ENCODE measurements around the gene APBA3. TPM values are rescaled to one million over a fixed set of nuclear protein-coding genes. Genes with fewer than 3 reads are reported as not detected.

APBA3 gene
- total RNA-seq, 2 donors from 2014 or later = 20.0 to 35.6 TPM

GRCh38 chr19:3743486-3743885 is 18.0 kb downstream of the APBA3 start:
- Histone ChIP-seq H3K9me3 (no peaks in the 10 kb centered on the region), H3K27me3 (no peaks in the 10 kb centered on the region), H3K27ac (no peak overlapping the region), H3K4me3 (no peak overlapping the region), H3K4me1 (no peaks in the 10 kb centered on the region), H3K36me3 (replicated peaks in 1 of 2; ENCODE audit: insufficient read depth in 1 of 2, low read depth in 2 of 2) (no peaks in the 10 kb centered on the region)
- ATAC-seq = no peak
- intact Hi-C loops (cut with DNase I) = no loop called here
- WGBS, 2 donors = 94 to 97% methylated on average over 2 of the region's 2 CpGs
- DNase-seq = no peak
- TF ChIP-seq POLR2A (IDR thresholded peaks at IDR 0.05) = no peak
- TF ChIP-seq CTCF (IDR thresholded peaks at IDR 0.05) = no peak

GRCh38 chr19:3740431-3740830 is 21.1 kb downstream of the APBA3 start:
- intact Hi-C loops (cut with DNase I) = no loop called here
- H3K27ac ChIP-seq = no peak overlapping the region
- no peaks in the 10 kb centered on the region for H3K36me3 ChIP-seq (replicated peaks in 1 of 2; ENCODE audit: insufficient read depth in 1 of 2, low read depth in 2 of 2)
- H3K27me3 ChIP-seq = no peaks in the 10 kb centered on the region
- TF ChIP-seq POLR2A (IDR thresholded peaks at IDR 0.05) = no peak
- no peak for TF ChIP-seq CTCF (IDR thresholded peaks at IDR 0.05)
- H3K4me3 ChIP-seq = no peak overlapping the region
- no peaks in the 10 kb centered on the region for H3K4me1 ChIP-seq
- WGBS, 2 donors = 96% methylated on average over 5 of the region's 24 CpGs; no CpG with 5 or more reads in 1 of the 2 donors
- H3K9me3 ChIP-seq = no peaks in the 10 kb centered on the region
- ATAC-seq (no peak), DNase-seq (no peak)

- Histone ChIP-seq H3K4me1 (no peaks in the 10 kb centered on the region), H3K27me3 (no peaks in the 10 kb centered on the region), H3K9me3 (no peaks in the 10 kb centered on the region), H3K27ac (no peak overlapping the region), H3K36me3 (replicated peaks in 1 of 2; ENCODE audit: insufficient read depth in 1 of 2, low read depth in 2 of 2) (peaks cover 0 to 3% of the 10 kb centered on the region in 2 donors), H3K4me3 (no peak overlapping the region)
- no peak for ATAC-seq
- intact Hi-C loops (cut with DNase I) = no loop called here
- DNase-seq = no peak
- TF ChIP-seq POLR2A (IDR thresholded peaks at IDR 0.05) = no peak
- TF ChIP-seq CTCF (IDR thresholded peaks at IDR 0.05) = no peak
- 95 to 96% methylated on average over 21 to 32 of the region's 32 CpGs for WGBS, 2 donors
Measured at GRCh38 chr19:3738477-3739220, 22.8 kb downstream of the APBA3 start.

GRCh38 chr19:3737487-3738205 is 23.8 kb downstream of the APBA3 start:
- WGBS, 2 donors = 83% methylated on average over 9 to 10 of the region's 10 CpGs
- peaks cover 0 to 3% of the 10 kb centered on the region in 2 donors for H3K36me3 ChIP-seq (replicated peaks in 1 of 2; ENCODE audit: insufficient read depth in 1 of 2, low read depth in 2 of 2)
- ATAC-seq (no peak), DNase-seq (no peak)
- TF ChIP-seq POLR2A (IDR thresholded peaks at IDR 0.05) = no peak
- no peak for TF ChIP-seq CTCF (IDR thresholded peaks at IDR 0.05)
- intact Hi-C loops (cut with DNase I) = no loop called here
- no peak overlapping the region for H3K27ac ChIP-seq
- no peak overlapping the region for H3K4me3 ChIP-seq
- H3K4me1 ChIP-seq = no peaks in the 10 kb centered on the region
- H3K9me3 ChIP-seq = no peaks in the 10 kb centered on the region
- H3K27me3 ChIP-seq = no peaks in the 10 kb centered on the region
